Activated CD4-positive, CD25-positive, alpha-beta regulatory T cell (primary cell): Measurements from ENCODE around the gene UBR1.
"Not testable (repeated sequence)": the region's sequence is repeated elsewhere in the genome, so short reads cannot be mapped to it uniquely, and the experiment has no call there.

ENCODE experiments used
- DNase-seq, 4 experiments: peaks; one replicate each; lab custom pipeline; 2025; lab: John Stamatoyannopoulos, UW

UBR1 gene

DNA sequence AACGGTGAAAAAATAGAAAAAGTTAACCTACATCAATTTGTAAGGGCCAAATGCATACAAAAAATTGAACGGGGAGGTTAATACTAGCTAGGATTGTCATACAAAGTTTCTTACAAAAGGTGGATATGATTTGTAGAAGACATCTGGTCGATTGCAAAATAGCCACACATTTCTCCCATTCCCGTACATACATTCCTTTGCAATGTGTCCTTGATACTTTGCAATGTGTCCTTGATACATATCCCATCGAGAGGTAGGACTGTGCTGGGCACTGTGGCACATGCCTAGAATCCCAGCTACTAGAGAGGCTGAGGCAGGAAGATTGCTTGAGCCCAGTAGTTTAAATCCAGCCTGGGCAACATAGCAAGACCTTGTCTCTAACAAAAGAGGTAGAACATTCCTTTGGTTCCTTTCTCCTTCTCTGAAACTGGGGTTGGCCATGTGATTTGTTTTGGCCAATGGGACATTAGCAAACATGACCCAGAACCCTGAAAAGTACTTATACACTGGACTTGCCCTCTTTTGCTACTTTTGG lies 194.7 kb downstream of the UBR1 start:
- DNase-seq, result no peak

DNA sequence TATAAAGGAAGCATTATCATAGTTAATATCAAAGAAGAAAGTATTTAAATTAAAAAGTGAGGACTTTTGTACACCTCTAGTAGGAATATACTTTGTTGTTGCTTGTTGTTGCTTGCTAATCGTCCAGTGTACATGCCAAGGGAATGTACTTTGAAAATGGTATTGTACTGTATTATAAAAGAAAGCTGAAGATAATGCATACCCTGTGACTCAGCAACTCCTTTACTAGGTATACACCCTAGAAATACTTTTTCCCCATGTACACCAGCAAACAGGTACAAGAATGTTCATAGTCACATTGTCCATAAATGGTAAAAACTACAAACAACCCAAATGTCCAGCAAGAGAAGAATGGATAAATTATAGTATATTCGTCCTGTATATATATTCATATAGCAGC lies 197.3 kb downstream of the UBR1 start:
- no peak for DNase-seq

- no peak for DNase-seq
Observed at GRCh38 chr15:42903388-42904324, 202.2 kb downstream of the UBR1 start.

DNA sequence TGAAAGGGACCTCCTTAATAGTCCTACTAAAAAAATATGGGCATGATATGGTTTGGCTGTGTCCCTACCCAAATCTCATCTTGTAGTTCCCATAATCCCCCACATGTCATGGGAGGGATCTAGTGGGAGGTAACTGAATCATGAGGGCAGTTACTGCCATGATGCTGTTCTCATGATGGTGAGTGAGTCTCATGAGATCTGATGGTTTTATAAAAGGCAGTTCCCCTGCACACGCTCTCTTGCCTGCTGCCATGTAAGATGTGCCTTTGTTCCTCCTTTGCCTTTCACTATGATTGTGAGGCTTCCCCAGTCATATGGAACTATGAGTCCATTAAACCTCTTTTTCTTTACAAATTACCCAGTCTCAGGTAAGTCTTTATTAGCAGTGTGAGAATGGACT lies 211.9 kb downstream of the UBR1 start:
- not testable (repeated sequence) for DNase-seq
